Transverse colon (tissue), 4 donors: Measurements from ENCODE around the gene WNT9A. TPM values are rescaled to one million over a fixed set of nuclear protein-coding genes. Genes with fewer than 3 reads are reported as not detected.

Experiments
- DNase-seq: peaks from one replicate; pipeline ENCODE4 v3.0.0-alpha.2; 2019
- H3K27ac ChIP-seq, 4 donors: fragments of 200-600 bp; sonication (generic); 2 replicates each; pipeline ENCODE4 v1.5.1; 2016 to 2018; ENCODE audit warnings: inconsistent platforms in 4 of 4
- H3K27me3 ChIP-seq: fragments of 200-600 bp; sonication (generic); 2 replicates; pipeline ENCODE4 v1.5.1; 2017; ENCODE audit warnings: inconsistent platforms
- H3K36me3 ChIP-seq, 4 donors: fragments of 200-600 bp; sonication (generic); 2 replicates each; pipeline ENCODE4 v1.5.1; 2017 to 2019; ENCODE audit warnings: inconsistent platforms in 4 of 4
- H3K4me1 ChIP-seq, 4 donors: fragments of 200-600 bp; sonication (generic); 2 replicates each; pipeline ENCODE4 v1.5.1; 2017 to 2020; ENCODE audit warnings: inconsistent platforms in 4 of 4
- H3K4me3 ChIP-seq, 4 donors: fragments of 200-600 bp; sonication (generic); 1 replicate in 1 of 4; 2 replicates in 3 of 4; pipeline versions ENCODE4 v1.5.1 to v1.6.1; 2017 to 2019; ENCODE audit warnings: inconsistent platforms in 4 of 4
- H3K9me3 ChIP-seq, 2 donors: fragments of 200-600 bp; sonication (generic); 2 replicates each; pipeline ENCODE4 v1.5.1; 2017 to 2019; ENCODE audit warnings: inconsistent platforms in 2 of 2
- EP300 ChIP-seq: sonication (generic); formaldehyde crosslinking; IDR thresholded peaks from one replicate; pipeline ENCODE4 v1.6.1; 2017; ENCODE audit warnings: antibody characterized with exemption, low read depth
- POLR2A ChIP-seq: fragments of 450-650 bp; IDR thresholded peaks from one replicate; pipeline ENCODE4 v1.6.1; 2016; ENCODE audit warnings: antibody characterized with exemption, mild to moderate bottlenecking, moderate library complexity
- POLR2AphosphoS5 ChIP-seq, 3 donors: sonication (generic); formaldehyde crosslinking; IDR thresholded peaks; one replicate each; pipeline ENCODE4 v1.6.1; 2016; ENCODE audit warnings: antibody characterized with exemption in 3 of 3
- WGBS, 2 donors: methylation state at CpG; one replicate each; pipeline ENCODE4 v1.1.5; 2018; ENCODE audit warnings: low coverage in 1 of 2; 5-methylcytosine and 5-hydroxymethylcytosine counted together
- in situ Hi-C, 4 donors: fragments of 200-750 bp; cut with MboI; loops; one replicate each; pipeline versions ENCODE4 v1.15.0 to v1.15.1; 2017; ENCODE audit warnings: low sequenced_read_pairs in 3 of 4, low pct_ligation_motif_present in 1 of 4, low pct_unique_long_range_greater_than_20kb in 1 of 4
- intact Hi-C: fragments of 100-400 bp; cut with DNase I; formaldehyde crosslinking; loops from one replicate; pipeline ENCODE4 v1.15.1; 2023; ENCODE audit warnings: low total_unique reads
- total RNA-seq, 4 donors: library from RNA; depleted of rRNA; stranded (reverse); fragments of >200 nt; gene quantifications; one replicate each; pipeline ENCODE4 v1.1.0, GENCODE V29; 2016
- TF ChIP-seq, protein P1 (sequence below), 5 experiments: fragments of 200-600 bp in 3 of 5; fragments of 450-650 bp in 2 of 5; sonication (generic) in 3 of 5; IDR thresholded peaks; 1 replicate in 2 of 5; 2 replicates in 3 of 5; pipeline ENCODE4 v1.5.1; 2016 to 2017; ENCODE audit warnings: antibody characterized with exemption in 5 of 5, inconsistent platforms in 3 of 5, mild to moderate bottlenecking in 2 of 5, moderate library complexity in 1 of 5

WNT9A gene
- total RNA-seq, 4 donors from 2014 or later = 1.2 to 4.0 (median 1.8) TPM

- TF ChIP-seq EP300 (no peak), POLR2AphosphoS5 (IDR thresholded peaks at IDR 0.05) (no peak), POLR2A (no peak)
- TF ChIP-seq, protein P1, sequence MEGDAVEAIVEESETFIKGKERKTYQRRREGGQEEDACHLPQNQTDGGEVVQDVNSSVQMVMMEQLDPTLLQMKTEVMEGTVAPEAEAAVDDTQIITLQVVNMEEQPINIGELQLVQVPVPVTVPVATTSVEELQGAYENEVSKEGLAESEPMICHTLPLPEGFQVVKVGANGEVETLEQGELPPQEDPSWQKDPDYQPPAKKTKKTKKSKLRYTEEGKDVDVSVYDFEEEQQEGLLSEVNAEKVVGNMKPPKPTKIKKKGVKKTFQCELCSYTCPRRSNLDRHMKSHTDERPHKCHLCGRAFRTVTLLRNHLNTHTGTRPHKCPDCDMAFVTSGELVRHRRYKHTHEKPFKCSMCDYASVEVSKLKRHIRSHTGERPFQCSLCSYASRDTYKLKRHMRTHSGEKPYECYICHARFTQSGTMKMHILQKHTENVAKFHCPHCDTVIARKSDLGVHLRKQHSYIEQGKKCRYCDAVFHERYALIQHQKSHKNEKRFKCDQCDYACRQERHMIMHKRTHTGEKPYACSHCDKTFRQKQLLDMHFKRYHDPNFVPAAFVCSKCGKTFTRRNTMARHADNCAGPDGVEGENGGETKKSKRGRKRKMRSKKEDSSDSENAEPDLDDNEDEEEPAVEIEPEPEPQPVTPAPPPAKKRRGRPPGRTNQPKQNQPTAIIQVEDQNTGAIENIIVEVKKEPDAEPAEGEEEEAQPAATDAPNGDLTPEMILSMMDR (IDR thresholded peaks at IDR 0.05) = no peak
- no peak for DNase-seq
- Histone ChIP-seq H3K27ac (no peak overlapping the region), H3K4me1 (no peaks in the 10 kb centered on the region), H3K36me3 (no peaks in the 10 kb centered on the region), H3K27me3 (no peaks in the 10 kb centered on the region), H3K9me3 (no peaks in the 10 kb centered on the region), H3K4me3 (no peak overlapping the region)
- WGBS, 2 donors = 62 to 83% methylated on average over 2 to 13 of the region's 15 CpGs
- intact Hi-C loops (no loop called here), in situ Hi-C loops (no loop called here)
Measured at GRCh38 chr1:227917081-227917950, 30.4 kb downstream of the WNT9A start.

- TF ChIP-seq POLR2A = no peak
- TF ChIP-seq EP300 = no peak
- TF ChIP-seq, protein P1 (IDR thresholded peaks at IDR 0.05) = no peak
- TF ChIP-seq POLR2AphosphoS5 (IDR thresholded peaks at IDR 0.05) = no peak
- intact Hi-C loops (no loop called here), in situ Hi-C loops (no loop called here)
- WGBS, 2 donors = 75 to 80% methylated on average over 2 to 4 of the region's 4 CpGs
- DNase-seq = no peak
- H3K4me3 ChIP-seq = no peak overlapping the region
- no peaks in the 10 kb centered on the region for H3K9me3 ChIP-seq
- no peaks in the 10 kb centered on the region for H3K4me1 ChIP-seq
- H3K27ac ChIP-seq = no peak overlapping the region
- no peaks in the 10 kb centered on the region for H3K27me3 ChIP-seq
- H3K36me3 ChIP-seq = no peaks in the 10 kb centered on the region
Measured at GRCh38 chr1:227916655-227917054, 31.1 kb downstream of the WNT9A start.

GRCh38 chr1:227915564-227916553, 31.9 kb downstream of the WNT9A start:
- intact Hi-C loops (no loop called here), in situ Hi-C loops (no loop called here)
- DNase-seq = no peak
- Histone ChIP-seq H3K4me1 (peaks cover 0 to under 1% (median 0%) of the 10 kb centered on the region in 4 donors), H3K36me3 (no peaks in the 10 kb centered on the region), H3K9me3 (no peaks in the 10 kb centered on the region), H3K27me3 (no peaks in the 10 kb centered on the region), H3K4me3 (no peak overlapping the region), H3K27ac (no peak overlapping the region)
- 58 to 71% methylated on average over 3 to 22 of the region's 22 CpGs for WGBS, 2 donors
- TF ChIP-seq, protein P1 (IDR thresholded peaks at IDR 0.05) = no peak
- TF ChIP-seq EP300 (no peak), POLR2A (no peak), POLR2AphosphoS5 (IDR thresholded peaks at IDR 0.05) (no peak)
